Panc1 (cell line): ENCODE data around the gene RGMB.

Experiments used
- POLR2AphosphoS5 ChIP-seq: IDR thresholded peaks from 2 replicates; pipeline ENCODE4 v1.6.1; 2012; ENCODE audit warnings: mild to moderate bottlenecking, low read depth, low read length, moderate library complexity
- TF ChIP-seq, protein P1 (sequence below), 2 experiments: IDR thresholded peaks; 2 replicates each; pipeline ENCODE4 v1.6.1; 2011 to 2012; ENCODE audit warnings: low read depth in 2 of 2, control low read depth in 1 of 2, low read length in 1 of 2, mild to moderate bottlenecking in 1 of 2, moderate library complexity in 1 of 2; ENCODE audit not compliant: insufficient read depth in 1 of 2
- TF ChIP-seq, protein P2 (sequence below): fragments of 450-650 bp; IDR thresholded peaks from 2 replicates; pipeline ENCODE4 v1.5.1; 2017; ENCODE audit warnings: mild to moderate bottlenecking

- TF ChIP-seq, protein P1, sequence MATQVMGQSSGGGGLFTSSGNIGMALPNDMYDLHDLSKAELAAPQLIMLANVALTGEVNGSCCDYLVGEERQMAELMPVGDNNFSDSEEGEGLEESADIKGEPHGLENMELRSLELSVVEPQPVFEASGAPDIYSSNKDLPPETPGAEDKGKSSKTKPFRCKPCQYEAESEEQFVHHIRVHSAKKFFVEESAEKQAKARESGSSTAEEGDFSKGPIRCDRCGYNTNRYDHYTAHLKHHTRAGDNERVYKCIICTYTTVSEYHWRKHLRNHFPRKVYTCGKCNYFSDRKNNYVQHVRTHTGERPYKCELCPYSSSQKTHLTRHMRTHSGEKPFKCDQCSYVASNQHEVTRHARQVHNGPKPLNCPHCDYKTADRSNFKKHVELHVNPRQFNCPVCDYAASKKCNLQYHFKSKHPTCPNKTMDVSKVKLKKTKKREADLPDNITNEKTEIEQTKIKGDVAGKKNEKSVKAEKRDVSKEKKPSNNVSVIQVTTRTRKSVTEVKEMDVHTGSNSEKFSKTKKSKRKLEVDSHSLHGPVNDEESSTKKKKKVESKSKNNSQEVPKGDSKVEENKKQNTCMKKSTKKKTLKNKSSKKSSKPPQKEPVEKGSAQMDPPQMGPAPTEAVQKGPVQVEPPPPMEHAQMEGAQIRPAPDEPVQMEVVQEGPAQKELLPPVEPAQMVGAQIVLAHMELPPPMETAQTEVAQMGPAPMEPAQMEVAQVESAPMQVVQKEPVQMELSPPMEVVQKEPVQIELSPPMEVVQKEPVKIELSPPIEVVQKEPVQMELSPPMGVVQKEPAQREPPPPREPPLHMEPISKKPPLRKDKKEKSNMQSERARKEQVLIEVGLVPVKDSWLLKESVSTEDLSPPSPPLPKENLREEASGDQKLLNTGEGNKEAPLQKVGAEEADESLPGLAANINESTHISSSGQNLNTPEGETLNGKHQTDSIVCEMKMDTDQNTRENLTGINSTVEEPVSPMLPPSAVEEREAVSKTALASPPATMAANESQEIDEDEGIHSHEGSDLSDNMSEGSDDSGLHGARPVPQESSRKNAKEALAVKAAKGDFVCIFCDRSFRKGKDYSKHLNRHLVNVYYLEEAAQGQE (IDR thresholded peaks at IDR 0.05; ENCODE audit: insufficient read depth in 1 of 2, low read depth in 2 of 2, low read length in 1 of 2), result no peak
- TF ChIP-seq, protein P2, sequence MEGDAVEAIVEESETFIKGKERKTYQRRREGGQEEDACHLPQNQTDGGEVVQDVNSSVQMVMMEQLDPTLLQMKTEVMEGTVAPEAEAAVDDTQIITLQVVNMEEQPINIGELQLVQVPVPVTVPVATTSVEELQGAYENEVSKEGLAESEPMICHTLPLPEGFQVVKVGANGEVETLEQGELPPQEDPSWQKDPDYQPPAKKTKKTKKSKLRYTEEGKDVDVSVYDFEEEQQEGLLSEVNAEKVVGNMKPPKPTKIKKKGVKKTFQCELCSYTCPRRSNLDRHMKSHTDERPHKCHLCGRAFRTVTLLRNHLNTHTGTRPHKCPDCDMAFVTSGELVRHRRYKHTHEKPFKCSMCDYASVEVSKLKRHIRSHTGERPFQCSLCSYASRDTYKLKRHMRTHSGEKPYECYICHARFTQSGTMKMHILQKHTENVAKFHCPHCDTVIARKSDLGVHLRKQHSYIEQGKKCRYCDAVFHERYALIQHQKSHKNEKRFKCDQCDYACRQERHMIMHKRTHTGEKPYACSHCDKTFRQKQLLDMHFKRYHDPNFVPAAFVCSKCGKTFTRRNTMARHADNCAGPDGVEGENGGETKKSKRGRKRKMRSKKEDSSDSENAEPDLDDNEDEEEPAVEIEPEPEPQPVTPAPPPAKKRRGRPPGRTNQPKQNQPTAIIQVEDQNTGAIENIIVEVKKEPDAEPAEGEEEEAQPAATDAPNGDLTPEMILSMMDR, result no peak
- TF ChIP-seq POLR2AphosphoS5, result no peak
These were observed 31.5 kb upstream of the RGMB start for GRCh38 chr5:98741926-98742325.
